Measurements from ENCODE around the gene LARP7.

DNA sequence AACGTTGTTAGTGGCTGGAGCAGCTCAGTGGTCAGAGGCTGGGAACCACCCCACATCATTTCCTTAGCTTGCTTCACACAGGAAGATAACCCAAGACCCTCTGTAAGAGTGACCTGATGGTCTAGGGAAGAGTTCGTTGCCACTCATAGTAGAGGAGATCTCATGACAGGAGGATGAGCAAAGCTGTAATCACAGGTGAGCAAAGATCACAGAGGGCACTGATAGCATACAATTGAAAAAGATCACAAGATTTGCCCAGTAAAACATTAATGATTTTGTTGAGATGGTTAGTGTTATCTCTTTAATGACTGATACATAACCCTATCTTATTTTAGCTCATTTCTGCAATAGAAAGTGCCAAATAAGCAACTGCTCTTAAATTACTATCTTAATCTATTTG lies 44.1 kb downstream of the LARP7 start:
- no peak for TF ChIP-seq EZH2phosphoT487 (IDR thresholded peaks at IDR 0.05; ENCODE audit: low read depth)
- TF ChIP-seq, protein P1, sequence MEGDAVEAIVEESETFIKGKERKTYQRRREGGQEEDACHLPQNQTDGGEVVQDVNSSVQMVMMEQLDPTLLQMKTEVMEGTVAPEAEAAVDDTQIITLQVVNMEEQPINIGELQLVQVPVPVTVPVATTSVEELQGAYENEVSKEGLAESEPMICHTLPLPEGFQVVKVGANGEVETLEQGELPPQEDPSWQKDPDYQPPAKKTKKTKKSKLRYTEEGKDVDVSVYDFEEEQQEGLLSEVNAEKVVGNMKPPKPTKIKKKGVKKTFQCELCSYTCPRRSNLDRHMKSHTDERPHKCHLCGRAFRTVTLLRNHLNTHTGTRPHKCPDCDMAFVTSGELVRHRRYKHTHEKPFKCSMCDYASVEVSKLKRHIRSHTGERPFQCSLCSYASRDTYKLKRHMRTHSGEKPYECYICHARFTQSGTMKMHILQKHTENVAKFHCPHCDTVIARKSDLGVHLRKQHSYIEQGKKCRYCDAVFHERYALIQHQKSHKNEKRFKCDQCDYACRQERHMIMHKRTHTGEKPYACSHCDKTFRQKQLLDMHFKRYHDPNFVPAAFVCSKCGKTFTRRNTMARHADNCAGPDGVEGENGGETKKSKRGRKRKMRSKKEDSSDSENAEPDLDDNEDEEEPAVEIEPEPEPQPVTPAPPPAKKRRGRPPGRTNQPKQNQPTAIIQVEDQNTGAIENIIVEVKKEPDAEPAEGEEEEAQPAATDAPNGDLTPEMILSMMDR (IDR thresholded peaks at IDR 0.05; ENCODE audit: low read depth, low read length) = no peak

Data from OCI-LY3 (cell line).